NT2/D1 (cell line): ENCODE data around the gene UQCC2.

Experiments
- SUZ12 ChIP-seq: IDR thresholded peaks from 2 replicates; pipeline ENCODE4 v1.6.1; 2011; ENCODE audit not compliant: insufficient read length, insufficient read depth; ENCODE audit errors: extremely low read depth
- ZNF274 ChIP-seq: IDR thresholded peaks from 2 replicates; pipeline ENCODE4 v1.6.1; 2011; ENCODE audit warnings: mild to moderate bottlenecking, low read depth, low read length

GRCh38 chr6:33725891-33726673, 14.6 kb upstream of the UQCC2 start:
- TF ChIP-seq SUZ12 (no peak), ZNF274 (no peak)
